Activated B cell treated with CpG ODN at 0.5 μM for 24 hours (primary cell): Measurements from ENCODE around the gene STUM. TPM values are rescaled to one million over a fixed set of nuclear protein-coding genes. Genes with fewer than 3 reads are reported as not detected.

Source experiments
- ATAC-seq: fragments of 200-7000 bp; cut with Tn5 transposase; one replicate; pipeline ENCODE4 v1.10.0; 2021; ENCODE audit warnings: low read depth, mild to moderate bottlenecking, moderate library complexity
- CTCF ChIA-PET: fragments of 350-600 bp; sonication (Branson Sonifier 250); formaldehyde crosslinking; loops from one replicate; lab custom pipeline; 2021; ENCODE audit warnings: antibody characterized with exemption; lab: Charles Lee
- POLR2A ChIA-PET: fragments of 350-600 bp; sonication (Branson Sonifier 250); formaldehyde crosslinking; loops from one replicate; lab custom pipeline; 2021; ENCODE audit warnings: antibody characterized with exemption; lab: Charles Lee
- DNase-seq: peaks from one replicate; pipeline ENCODE4 v3.0.0; 2022
- H3K27ac Mint-ChIP-seq: one replicate; pipeline ENCODE4 v1.8.0; 2020; ENCODE audit warnings: mixed read lengths
- H3K27me3 Mint-ChIP-seq: one replicate; pipeline ENCODE4 v1.8.0; 2021; ENCODE audit warnings: mixed read lengths
- H3K36me3 Mint-ChIP-seq: one replicate; pipeline ENCODE4 v1.8.0; 2021; ENCODE audit warnings: low read depth, mixed read lengths
- H3K4me1 Mint-ChIP-seq: one replicate; pipeline ENCODE4 v1.8.0; 2021; ENCODE audit warnings: mixed read lengths
- H3K4me3 Mint-ChIP-seq: one replicate; pipeline ENCODE4 v1.8.0; 2020; ENCODE audit warnings: mild to moderate bottlenecking, mixed read lengths
- H3K9me3 Mint-ChIP-seq: one replicate; pipeline ENCODE4 v1.8.0; 2020; ENCODE audit warnings: mixed read lengths
- CTCF ChIP-seq: fragments of 200-600 bp; IDR thresholded peaks from one replicate; pipeline ENCODE4 v1.8.0; 2022; ENCODE audit warnings: antibody characterized with exemption, mild to moderate bottlenecking
- intact Hi-C: fragments of 100-400 bp; cut with micrococcal nuclease; formaldehyde crosslinking; loops from one replicate; pipeline ENCODE4 v1.15.1; 2024
- total RNA-seq: library from RNA; stranded (reverse); gene quantifications from 2 replicates; pipeline ENCODE4 v1.2.3, GENCODE V29; 2022

The STUM gene
- total RNA-seq, 1 donor from 2014 or later = 0.33 TPM

- intact Hi-C loops = no loop called here
- no peak for TF ChIP-seq CTCF
- peaks cover 3% of the 10 kb centered on the region for H3K4me1 Mint-ChIP-seq
- no peak overlapping the region for H3K4me3 Mint-ChIP-seq
- no peak for ATAC-seq
- no peaks in the 10 kb centered on the region for H3K36me3 Mint-ChIP-seq
- no peak overlapping the region for H3K27ac Mint-ChIP-seq
- CTCF ChIA-PET = interaction anchor here (0.5 kb wide), 1 partner anchor 679 kb away, joined by 3 read pairs; no protein-coding TSS in a partner anchor
- POLR2A ChIA-PET = interaction anchor here (0.7 kb wide), 1 partner anchor 14 kb away, joined by 3 read pairs; no protein-coding TSS in a partner anchor
- DNase-seq = no peak
- no peaks in the 10 kb centered on the region for H3K9me3 Mint-ChIP-seq
- no peaks in the 10 kb centered on the region for H3K27me3 Mint-ChIP-seq
Measured at GRCh38 chr1:226599636-226600238, 51.2 kb downstream of the STUM start.

DNA sequence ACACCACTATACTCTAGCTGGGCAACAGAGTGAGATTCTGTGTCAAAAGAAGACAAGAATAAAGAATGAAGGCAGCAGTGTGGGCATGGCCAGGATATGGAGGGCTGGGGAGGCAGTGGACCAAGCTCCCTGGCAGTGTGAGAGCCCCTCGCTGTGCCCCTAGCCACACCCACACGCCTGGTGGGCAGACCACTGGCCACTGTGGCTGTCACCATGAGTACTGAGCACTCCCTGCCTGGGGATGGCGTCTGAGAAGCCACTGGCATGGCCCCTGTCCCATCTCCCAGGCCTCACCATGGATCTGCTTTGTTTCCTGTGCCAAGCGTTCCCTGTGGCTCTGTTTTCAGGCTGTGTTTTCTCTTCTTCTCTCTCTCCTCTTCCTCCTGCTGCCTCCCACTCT lies 51.7 kb downstream of the STUM start:
- intact Hi-C loops = no loop called here
- Mint-ChIP-seq H3K4me1 (peaks cover 3% of the 10 kb centered on the region), H3K27ac (no peak overlapping the region), H3K27me3 (no peaks in the 10 kb centered on the region), H3K9me3 (no peaks in the 10 kb centered on the region), H3K4me3 (no peak overlapping the region), H3K36me3 (no peaks in the 10 kb centered on the region)
- no peak for ATAC-seq
- POLR2A ChIA-PET = interaction anchor here (0.6 kb wide), 1 partner anchor 887 kb away, joined by 5 read pairs; no protein-coding TSS in a partner anchor
- TF ChIP-seq CTCF = no peak
- DNase-seq = no peak
- CTCF ChIA-PET = interaction anchor here (0.5 to 0.8 kb wide), 2 partner anchors 26 to 678 kb away, joined by 3 read pairs; no protein-coding TSS in a partner anchor

- H3K36me3 Mint-ChIP-seq = no peaks in the 10 kb centered on the region
- POLR2A ChIA-PET = no interaction called here
- H3K4me1 Mint-ChIP-seq = peaks cover 3% of the 10 kb centered on the region
- CTCF ChIA-PET = no interaction called here
- no peak for ATAC-seq
- TF ChIP-seq CTCF = no peak
- no peak for DNase-seq
- H3K4me3 Mint-ChIP-seq = no peak overlapping the region
- H3K27me3 Mint-ChIP-seq = no peaks in the 10 kb centered on the region
- intact Hi-C loops = no loop called here
- H3K27ac Mint-ChIP-seq = no peak overlapping the region
- H3K9me3 Mint-ChIP-seq = no peaks in the 10 kb centered on the region
Measured at GRCh38 chr1:226601456-226601855, 52.9 kb downstream of the STUM start.

DNA sequence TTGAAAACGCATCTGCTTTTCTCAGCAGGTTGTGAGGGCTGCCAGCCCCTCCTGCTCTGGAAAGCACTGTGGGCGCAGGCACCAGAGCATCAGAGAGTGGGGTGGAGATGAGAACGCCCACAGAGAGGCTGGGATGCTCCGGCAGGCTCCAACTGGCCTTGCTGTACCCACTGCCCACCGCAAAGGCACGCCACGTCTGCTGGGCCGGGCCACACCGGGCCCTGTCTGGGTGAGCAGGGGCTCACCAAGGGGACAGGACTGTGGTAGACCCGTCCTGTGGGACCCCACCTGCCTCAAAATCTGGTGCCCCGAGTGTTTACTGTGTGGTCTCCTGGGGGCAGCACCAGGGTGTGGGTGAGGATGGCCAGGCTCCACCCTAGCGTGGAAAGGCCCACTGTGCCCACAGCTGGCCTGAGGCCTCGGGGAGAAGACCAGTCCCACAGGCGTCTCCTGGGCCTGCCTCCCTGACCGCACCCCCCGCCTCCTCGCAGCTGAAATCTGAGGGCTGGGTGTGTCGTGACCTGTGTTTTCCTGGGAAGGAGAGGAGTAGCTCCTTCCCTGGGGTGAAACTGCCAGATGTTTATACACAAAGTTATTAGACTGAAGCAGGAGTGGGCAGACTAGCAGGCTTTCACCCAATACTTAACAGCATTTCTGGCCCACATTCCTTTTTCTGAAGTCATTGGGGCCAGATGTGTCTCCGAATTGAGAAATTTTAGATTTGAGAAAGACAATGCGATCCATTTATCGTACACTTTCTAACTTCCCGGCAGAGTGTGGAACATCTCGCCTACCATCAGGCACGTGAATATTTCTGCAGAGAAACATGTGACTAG lies 53.8 kb downstream of the STUM start:
- ATAC-seq = no peak
- Mint-ChIP-seq H3K4me3 (no peak overlapping the region), H3K36me3 (no peaks in the 10 kb centered on the region), H3K9me3 (no peaks in the 10 kb centered on the region), H3K27ac (no peak overlapping the region), H3K27me3 (no peaks in the 10 kb centered on the region), H3K4me1 (peaks cover 3% of the 10 kb centered on the region)
- CTCF ChIA-PET = no interaction called here
- POLR2A ChIA-PET = no interaction called here
- DNase-seq = no peak
- no peak for TF ChIP-seq CTCF
- intact Hi-C loops = no loop called here
